NCI-H82 (cell line): Measurements from ENCODE around the gene MORC4.

Source experiments
- DNase-seq: peaks from one replicate; lab custom pipeline; 2025; lab: John Stamatoyannopoulos, UW

Gene MORC4

GRCh38 chrX:106952988-106953387 lies 47.0 kb downstream of the MORC4 start:
- peak; percentile 9 for DNase-seq

DNA sequence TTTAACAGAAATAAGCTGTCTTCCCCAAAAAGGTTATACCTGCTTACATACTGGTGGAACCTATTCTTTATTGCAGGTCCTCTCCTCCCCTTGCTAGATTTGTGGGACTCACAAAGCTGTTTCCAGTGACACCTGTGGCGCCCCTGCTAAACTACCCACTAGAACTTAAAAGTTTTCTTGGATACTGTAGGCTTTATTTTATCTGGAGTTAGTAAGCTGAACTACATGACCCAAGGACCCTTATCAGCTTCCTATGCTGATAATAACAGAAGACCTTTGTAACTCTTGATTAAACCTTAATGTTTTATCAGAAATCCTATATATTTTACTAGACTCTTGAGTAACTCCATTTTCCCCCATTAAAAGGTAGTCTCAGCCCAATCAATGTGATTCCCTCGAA lies 47.5 kb downstream of the MORC4 start:
- no peak for DNase-seq

GRCh38 chrX:106952089-106952488 lies 47.9 kb downstream of the MORC4 start:
- DNase-seq: no peak

DNA sequence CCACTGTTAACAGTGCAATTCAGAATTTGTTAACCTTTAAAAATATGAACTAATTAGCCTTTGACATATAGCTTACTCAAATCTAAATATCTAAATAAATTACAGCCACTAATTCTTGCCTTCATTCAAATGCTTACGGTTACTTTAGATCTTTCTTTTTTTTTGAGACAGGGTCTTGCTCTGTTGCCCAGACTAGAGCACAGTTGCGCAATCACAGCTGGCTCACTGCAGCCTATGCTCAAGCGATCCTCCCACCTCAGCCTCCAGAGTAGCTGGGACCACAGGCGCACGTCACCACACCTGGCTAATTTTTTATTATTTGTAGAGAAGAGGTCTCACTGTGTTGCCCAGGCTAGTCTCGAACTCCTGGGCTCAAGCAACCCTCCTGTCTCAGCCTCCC lies 48.8 kb downstream of the MORC4 start:
- DNase-seq: no peak

- no peak for DNase-seq
Observed at GRCh38 chrX:106950381-106950780, 49.6 kb downstream of the MORC4 start.

DNA sequence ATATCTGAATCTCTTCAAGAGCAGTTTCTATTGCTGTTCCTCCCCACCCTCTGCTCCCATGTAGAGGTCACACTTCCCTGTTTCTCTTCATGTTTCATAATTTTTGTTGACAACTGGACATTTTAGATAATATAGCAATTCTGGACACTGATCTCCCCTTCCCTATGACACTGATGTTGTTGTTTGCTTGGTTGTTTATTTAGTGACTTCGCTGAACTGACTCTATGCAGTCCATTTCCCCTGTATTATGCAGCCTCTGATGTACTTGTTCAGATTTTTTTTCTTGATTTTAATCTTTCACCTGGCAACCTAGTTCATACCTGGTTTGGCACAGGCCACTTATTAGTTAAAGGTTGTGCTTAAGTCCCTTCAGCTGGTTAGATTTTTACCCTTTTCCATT lies 50.6 kb downstream of the MORC4 start:
- DNase-seq: no peak

DNA sequence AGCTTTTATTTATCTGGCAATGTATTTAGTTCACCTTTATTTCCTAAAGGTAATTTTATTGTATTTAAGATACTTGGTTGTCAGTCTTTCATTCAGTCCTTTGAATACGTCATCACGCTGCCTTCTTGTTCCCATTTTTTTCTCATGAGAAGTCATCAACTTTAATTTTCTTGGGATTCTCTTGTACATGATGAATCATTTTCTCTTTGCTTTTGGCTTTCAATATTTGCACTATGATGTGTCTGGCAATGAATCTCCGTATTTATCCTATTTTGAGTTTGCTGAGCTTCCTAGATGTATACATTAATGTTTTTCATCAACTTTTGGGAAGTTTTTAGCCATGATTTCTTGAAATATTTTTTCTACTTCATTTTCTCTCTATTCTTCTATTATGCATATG lies 51.4 kb downstream of the MORC4 start:
- DNase-seq: no peak

GRCh38 chrX:106946464-106946863 lies 53.5 kb downstream of the MORC4 start:
- DNase-seq: no peak

DNA sequence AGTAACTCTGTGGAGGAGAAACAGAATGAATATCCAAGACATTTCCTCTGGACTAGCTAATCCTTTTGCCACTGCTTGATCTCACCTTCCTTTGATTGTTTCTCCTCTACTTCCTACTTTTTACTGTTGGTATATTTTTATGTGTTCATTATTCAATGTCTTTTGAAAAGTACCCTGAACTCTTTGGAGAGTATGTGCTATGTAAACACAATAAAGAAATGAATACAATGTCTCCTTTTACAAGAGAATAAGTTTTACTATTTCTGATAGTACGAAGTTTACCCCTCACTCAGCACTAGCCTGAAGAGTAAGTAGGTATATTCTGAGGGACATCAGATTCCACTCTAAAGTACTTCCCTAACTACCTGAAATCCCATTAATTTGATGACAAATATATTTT lies 59.9 kb downstream of the MORC4 start:
- DNase-seq: no peak

DNA sequence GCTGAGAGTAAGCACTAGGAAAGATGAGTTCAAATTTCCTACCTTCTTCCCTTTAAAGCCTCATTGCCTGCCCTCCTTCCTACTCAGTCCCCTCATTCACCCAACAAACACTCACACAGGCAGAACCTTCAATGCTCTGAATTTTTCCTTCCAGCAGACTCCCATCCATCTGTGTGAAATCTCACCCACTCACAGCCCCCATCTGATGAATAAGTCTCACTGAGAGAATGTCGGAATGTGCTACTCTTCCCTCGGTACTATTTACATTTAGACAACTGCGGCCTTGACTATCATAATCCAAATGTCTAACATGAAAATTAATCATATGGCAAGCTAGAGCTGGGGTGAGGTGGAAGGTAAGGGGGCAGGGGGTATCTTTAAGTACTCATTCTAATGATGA lies 60.4 kb downstream of the MORC4 start:
- no peak for DNase-seq

DNA sequence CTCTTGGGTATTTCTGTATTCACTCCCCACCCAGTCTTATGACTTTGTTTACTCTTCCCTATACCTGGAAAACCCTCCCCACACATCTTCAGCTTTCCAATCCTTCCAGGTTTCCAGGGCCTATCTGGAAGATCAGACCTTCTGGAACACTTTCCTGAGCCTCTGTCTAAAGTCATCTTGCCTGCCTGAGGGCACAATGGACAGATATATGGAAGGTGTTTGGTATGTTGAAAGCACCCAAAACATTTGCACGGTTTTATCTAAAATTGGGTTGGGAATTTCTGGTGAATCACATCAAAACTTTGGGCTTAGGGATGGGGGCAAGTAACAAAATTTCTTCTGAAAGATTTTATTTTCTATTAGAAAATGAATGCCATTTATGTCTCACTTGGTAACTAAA lies 63.8 kb downstream of the MORC4 start:
- no peak for DNase-seq

DNA sequence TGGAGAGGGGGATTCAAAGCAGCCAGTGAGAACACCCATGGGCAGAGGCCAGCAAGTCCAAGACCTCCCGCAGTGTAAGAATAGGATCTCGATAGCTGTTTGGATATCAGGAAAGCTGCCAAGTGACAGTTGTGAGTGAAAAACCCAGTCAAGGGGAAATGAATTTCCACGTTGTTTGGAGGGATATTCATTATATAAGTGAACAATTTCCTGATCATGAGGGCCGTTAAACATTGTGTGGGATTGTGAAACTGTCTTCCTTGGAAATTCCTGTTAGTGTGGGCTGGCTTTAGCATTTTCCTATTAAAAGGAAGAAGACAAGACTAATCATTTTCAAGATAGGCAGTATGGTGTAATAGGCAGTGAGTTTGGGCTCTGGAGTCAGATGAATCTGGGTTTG lies 64.8 kb downstream of the MORC4 start:
- DNase-seq: no peak

GRCh38 chrX:106933538-106933961 lies 66.5 kb downstream of the MORC4 start:
- no peak for DNase-seq

DNA sequence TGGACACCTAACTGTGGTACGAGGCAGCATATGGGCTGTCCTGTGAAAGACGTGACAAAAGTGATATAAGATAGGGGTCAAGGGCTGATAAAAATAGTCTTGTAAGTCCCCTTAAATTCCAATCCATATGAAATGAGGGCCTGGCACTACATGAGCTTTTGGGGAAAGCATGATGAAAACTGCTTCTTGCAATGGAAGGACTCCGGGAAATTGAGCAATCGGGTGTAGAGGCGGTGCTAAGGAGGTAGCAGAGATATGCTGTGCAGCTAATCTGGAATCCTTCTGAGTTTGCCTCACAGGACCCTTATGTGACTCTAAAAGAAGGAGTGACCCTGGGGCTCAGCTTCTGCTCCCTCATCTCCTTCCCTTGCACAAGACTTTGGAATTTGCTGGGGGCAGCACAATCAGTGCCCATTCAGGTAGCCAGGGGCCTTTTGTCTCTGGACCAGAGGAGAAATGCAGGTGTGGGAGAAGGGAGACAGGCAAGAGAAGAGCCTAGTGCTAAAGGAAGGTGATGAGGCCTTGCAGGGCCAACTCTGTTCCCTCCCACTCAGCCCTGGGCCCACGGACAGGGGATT lies 67.0 kb downstream of the MORC4 start:
- no peak for DNase-seq

- no peak for DNase-seq
Observed at GRCh38 chrX:106932492-106932923, 67.5 kb downstream of the MORC4 start.

DNA sequence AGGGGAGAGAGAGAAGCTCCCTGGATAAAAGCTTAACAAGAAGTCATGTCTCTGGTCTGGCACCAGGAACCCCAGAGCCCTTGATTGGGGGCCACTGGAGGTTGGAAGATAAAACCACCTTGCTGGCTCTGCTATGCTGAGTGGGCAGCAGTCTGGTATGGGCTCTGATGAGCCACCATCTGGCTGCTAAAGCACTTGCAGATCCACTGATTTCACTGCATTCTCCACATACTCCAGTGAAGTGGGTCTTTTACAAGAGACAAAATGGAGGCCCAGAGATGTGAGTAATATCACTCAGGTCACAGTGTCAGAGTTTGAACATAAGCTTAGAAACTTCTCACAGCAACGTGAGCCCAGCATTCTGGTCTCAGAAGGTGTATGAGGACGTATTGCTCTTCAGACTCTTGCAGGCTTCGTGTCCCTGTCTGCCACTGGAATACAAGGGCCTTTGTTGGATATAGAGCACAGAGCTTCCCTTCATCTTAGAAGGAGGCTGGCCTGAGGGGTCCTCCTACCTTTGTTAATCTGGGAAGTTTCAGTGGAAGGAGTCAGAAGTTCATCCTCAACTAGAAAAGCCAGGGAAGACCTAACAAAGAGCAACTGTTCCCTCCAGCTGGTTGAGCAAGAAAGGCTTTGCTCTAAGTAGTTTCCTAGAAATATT lies 68.1 kb downstream of the MORC4 start:
- no peak for DNase-seq

DNA sequence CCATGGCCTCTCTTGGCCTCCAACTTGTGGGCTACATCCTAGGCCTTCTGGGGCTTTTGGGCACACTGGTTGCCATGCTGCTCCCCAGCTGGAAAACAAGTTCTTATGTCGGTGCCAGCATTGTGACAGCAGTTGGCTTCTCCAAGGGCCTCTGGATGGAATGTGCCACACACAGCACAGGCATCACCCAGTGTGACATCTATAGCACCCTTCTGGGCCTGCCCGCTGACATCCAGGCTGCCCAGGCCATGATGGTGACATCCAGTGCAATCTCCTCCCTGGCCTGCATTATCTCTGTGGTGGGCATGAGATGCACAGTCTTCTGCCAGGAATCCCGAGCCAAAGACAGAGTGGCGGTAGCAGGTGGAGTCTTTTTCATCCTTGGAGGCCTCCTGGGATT lies 71.8 kb downstream of the MORC4 start:
- no peak for DNase-seq

DNA sequence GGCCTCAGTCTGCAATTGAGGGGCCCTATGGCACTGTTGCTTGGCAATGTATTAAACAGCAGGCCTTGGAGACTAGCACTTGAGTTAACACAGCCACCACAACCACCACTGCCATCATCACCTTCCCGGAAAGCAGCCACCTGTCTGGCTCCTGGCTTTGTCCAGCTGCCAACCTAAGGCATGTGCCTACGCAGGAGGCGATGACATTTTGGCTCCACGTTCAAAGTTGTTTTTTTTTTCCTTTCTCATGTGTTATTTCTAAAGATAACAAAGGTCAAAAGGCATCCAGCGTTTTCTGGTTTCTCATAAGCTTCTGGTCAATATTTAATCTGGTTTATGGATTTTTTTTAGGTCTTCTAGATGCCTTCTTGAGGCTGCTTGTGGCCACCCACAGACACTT lies 72.3 kb downstream of the MORC4 start:
- DNase-seq: no peak

DNA sequence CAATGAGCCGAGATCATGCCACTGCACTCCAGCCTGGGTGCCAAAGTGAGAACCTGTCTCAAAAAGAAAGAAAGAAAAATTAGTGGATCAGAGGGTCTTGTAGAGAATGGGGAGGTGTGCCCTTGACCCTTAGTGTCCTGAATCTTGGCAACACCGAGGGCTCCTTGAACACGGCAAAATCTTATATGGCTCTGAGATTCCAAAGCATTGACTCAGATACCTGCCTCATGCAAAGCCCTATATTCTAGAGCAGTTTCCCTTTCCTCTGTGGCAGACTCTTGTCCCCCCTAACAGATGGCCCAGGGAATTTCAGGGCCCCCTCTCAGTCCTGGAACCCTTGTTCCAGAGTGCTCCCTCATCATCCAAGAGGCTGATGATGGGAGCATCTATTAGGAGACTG lies 73.0 kb downstream of the MORC4 start:
- DNase-seq: no peak

- no peak for DNase-seq
Observed at GRCh38 chrX:106921637-106922036, 78.4 kb downstream of the MORC4 start.

DNA sequence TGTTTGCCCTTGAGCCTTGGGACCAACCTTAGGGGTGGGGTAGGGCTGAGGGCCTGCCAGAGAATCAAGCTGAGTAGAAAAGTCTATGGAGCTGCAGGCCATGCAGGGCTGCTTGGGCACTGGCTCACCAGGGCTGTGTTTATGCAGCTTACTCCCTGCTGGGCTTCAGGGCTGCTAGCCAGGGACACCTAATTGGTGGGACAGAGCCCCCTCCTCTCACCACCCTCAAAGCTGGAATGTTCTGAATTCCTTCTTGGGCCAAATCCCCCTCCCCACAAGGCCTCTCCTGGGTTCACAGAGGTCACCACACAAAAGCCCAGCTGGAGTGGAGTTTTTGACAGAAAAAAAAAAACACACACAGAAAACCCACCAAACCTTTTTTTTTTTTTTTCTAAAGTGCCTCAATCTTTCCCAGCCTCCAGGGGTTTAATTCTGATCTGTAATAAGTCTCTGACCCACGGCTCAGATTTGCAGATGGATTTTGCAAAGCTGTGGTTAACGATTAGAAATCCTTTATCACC lies 80.0 kb downstream of the MORC4 start, which contains the start of gene CLDN2:
CLDN2 (plus strand) TSS at position 471 of the 521 bp plus-strand sequence. CDS start 7,827 bp downstream, outside the sequence.
- DNase-seq: no peak

- DNase-seq: no peak
Observed at GRCh38 chrX:106917830-106918500, 82.0 kb downstream of the MORC4 start.

- DNase-seq: no peak
Observed at GRCh38 chrX:106912864-106913263, 87.1 kb downstream of the MORC4 start.
